HG03064 (cell line): ENCODE results near the gene VASP.
"Not testable (repeated sequence)": the region's sequence is repeated elsewhere in the genome, so short reads cannot be mapped to it uniquely, and the experiment has no call there.

ENCODE experiments used
- ATAC-seq: cut with Tn5 transposase; IDR thresholded peaks from one replicate; pipeline ENCODE4 v1.9.1; 2021; ENCODE audit warnings: low read depth; ENCODE audit not compliant: unreplicated experiment

VASP gene

DNA sequence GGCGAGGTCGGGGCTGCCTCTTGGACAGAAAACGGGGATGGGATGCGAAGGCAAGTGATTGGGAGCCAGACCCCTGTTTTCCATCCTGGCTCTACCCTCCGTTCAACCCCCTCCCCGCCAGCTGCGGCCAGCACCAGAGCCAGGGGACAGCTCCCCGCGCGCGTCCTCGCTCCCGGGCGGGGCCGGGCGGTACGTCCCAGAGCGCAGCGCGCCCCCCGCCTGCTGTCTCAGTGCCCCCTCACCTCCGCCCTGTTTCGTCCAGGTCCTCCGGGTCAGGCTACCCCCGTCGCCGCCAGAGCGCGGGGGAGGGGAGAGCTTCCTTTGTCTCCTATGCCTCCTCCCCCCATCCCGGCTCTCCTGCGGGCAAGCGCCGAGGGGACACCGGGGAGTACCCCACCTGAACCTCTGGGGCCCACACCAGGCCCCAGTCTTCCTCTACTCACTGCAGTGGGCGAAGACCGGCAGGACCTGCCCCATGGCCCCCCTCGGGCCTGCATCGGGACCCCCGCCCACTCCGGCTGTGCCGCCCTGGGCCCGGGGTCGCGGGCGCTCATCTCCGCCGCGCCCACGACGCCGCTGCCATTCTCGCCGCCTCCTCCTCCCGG, 10.8 kb upstream of the VASP start:
- ATAC-seq = no peak

DNA sequence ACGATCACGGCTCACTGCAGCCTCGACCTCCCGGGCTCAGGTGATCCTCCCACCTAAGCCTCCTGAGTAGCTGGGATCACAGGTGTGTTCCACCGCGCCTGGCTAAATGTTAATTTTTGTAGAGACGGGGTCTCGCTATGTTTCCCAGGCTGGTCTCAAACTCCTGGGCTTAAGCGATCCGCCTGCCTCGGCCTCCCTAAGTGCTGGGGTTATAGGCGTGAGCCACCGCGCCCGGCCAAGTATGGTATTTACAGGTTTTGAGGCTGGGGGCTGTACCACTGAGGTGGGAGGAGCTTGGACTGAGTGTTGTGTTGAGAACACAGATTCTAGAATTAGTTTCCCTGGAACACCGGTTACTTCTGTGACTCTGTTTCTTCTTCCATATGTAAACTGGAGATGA, 9.5 kb upstream of the VASP start:
- ATAC-seq = no peak

DNA sequence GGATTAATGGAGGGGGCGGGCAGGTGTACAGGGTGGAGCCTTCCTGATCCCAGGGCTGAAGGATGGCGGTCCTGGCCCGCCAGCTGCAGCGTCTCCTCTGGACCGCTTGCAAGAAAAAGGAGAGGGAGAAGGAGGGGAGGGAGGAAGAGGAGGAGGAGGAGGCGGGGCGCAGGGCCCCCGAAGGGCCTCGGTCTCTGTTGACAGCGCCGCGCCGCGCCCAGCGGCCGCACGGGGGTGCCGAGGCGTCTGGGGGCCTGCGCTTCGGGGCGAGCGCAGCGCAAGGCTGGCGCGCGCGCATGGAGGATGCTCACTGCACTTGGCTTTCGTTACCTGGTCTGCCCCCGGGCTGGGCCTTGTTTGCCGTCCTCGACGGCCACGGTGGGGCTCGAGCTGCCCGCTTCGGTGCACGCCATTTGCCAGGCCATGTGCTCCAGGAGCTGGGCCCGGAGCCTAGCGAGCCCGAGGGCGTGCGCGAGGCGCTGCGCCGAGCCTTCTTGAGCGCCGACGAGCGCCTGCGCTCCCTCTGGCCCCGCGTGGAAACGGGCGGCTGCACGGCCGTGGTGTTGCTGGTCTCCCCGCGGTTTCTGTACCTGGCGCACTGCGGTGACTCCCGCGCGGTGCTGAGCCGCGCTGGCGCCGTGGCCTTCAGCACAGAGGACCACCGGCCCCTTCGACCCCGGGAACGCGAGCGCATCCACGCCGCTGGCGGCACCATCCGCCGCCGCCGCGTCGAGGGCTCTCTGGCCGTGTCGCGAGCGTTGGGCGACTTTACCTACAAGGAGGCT, 8.7 kb upstream of the VASP start, which contains the start of gene PPM1N:
Gene PPM1N, plus strand, starts transcription at position 33 of the 785 bp plus-strand sequence. Its CDS starts 30 bp downstream, at position 63.
- no peak for ATAC-seq

DNA sequence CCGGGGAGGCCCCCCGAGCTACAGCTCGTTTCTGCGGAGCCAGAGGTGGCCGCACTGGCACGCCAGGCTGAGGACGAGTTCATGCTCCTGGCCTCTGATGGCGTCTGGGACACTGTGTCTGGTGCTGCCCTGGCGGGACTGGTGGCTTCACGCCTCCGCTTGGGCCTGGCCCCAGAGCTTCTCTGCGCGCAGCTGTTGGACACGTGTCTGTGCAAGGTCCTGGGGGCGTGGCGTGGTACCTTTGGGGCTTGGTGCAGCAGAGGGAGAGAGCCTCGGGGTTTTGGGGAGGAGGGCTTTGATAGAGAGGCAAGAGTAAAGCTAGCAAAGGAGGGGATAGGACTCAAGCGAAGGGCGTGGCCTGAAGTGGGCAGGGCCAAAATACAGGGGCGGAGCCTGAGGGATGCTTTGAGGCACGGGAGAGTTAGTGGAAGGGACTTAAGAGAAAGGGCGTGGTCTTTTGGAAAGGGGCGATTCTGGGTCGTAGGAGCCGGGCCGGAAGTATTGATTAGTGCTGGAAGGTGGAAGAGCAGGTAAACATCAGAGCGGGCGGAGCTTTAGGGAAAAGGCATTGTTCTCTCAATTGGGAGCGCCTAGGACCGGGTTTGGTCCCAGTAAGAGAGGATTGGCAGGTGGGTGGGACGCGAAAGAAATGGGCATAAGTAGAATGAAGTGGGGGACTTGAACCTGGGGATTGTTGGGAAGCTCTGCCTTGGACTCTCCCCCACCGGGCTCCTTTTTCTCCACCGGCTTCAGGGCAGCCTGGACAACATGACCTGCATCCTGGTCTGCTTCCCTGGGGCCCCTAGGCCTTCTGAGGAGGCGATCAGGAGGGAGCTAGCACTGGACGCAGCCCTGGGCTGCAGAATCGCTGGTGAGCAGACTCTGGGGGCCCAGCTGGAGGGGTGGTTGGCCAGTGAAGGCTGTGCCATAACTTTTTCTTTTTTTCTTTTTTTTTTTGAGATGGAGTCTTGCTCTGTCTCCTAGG, 7.8 kb upstream of the VASP start:
- ATAC-seq = no peak

DNA sequence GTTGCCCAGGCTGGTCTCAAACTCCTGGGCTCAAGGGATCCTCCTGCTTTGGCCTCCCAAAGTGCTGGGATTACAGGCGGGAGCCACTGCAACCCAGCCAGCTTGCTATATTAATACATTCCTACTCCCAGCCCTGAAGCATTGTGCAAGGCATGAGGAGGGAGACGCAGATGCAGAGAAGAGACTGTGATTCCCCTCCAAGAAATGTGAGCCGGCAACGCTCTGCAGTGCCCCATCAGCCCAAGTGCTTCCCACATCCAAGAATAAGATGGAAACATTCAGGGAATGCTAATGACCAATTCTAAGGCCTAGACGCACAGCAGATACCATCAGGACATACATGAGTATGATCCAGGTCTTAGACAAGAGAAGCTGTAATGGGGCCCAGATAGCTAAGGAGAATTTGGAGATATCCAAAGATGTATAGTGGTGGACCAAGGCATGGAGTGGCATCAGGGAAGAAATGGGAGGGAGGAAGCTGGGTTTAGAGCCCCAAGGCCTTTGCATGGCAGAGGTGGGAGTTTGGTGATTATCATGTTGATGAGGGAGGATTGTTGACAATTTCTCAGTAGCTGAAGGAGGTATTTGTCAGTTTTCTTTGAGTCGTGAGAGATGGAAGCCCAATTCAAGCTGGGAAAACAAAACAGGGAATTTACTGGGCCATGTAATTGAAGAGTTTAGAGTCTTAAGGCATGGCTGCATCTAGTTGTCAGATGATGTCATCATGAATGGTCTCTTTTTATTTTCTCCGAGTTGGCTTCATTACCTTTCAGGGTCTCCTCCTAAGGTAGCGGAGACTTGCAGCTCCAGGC, 6.2 kb upstream of the VASP start:
- ATAC-seq = no peak

DNA sequence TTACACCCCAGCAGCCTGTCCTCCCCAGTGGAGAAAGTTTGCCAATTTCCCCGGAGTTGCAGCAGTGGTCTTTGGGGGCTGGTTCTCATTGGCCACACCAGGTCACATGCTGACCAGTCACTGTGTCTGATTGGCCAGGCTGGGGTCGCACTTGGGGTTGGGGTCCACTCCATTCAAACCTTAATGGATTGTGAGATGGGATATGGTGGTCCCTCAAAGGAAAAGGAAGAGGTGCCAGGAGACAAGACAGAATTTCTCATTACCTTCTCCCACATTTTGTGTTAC, 5.6 kb upstream of the VASP start:
- no peak for ATAC-seq

DNA sequence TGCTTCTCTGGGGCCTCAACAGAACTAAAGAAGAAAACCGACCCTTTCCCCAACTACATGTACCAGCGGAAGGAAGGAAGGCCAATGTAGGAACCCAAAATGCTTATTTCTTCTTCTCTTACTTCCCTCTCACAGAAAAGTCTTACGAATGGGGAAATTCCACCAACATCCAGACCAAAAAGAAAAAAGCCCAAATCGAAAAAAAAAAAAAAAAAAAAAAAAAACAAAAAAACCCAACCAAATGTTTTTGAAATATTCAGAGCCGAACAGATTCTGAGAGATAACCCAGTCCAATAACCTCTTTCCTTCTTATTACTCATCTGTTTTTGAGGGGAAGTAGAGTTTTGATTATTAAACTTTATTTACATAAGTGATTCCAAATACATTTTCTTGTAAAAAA, 5.2 kb upstream of the VASP start:
- ATAC-seq = no peak

DNA sequence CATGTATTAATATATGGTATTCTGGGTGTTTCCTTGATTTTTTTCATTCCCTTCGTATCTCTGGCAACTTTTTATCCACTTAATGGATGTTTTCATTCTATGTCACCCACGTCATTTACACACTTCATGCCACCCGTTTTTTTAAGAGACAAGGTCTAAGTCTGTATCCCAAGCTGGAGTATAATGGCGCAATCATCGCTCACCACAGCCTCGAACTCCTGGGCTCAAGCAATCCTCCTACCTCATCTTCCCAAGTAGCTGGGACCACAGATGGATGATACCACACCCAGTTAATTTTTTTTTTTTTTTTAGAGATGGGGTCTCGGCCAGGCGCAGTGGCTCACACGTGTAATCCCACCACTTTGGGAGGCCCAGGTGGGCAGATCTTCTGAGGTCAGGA, 3.4 kb upstream of the VASP start:
- no peak for ATAC-seq

DNA sequence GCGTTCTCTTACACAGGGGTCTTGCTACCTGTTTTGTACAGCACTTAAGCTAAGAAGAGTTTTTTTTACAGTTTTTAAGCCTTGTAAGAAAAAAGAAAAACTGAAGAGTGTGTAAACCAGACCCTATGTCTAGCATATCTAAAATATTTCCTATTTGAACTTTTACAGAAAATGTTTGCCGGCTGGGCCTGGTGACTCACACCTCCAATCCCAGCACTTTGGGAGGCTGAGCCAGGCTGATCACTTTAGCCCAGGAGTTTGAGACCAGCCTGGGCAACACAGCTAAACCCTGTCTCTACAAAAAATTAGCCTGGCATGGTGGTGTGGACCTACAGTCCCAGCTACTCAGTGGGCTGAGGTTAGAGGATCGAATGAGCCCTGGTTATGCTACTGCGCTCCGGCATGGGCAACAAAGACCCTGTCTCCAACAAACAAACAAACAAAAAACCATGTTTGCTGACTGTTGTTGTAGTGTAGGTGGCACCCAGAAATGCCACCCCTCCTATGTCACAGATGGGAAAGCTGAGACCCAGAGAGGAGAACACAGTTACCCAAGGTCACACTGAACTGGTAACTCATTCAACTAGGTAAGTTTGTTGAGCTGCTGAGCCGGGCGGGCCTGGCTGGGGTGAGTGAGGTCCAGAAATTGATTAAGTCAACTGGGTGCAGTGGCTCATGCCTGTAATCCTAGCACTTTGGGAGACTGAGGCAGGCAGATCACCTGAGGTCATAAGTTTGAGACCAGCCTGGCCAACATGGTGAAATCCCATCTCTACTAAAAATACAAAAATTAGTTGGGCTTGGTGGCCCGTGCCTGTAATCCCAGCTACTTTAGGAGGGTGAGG, 1.9 kb upstream of the VASP start:
- ATAC-seq = no peak

DNA sequence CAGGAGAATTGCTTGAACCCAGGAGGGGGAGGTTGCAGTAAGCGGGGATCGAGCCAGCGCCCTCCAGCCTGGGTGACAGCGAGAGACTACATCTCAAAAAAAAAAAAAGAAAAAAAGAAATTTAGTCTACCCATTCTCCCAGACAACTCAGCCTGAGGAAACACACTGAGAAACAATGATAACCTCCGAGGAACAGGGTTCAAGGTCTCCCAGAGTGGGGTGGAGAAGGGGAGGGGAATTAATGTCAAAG, 1.4 kb upstream of the VASP start:
- no peak for ATAC-seq

DNA sequence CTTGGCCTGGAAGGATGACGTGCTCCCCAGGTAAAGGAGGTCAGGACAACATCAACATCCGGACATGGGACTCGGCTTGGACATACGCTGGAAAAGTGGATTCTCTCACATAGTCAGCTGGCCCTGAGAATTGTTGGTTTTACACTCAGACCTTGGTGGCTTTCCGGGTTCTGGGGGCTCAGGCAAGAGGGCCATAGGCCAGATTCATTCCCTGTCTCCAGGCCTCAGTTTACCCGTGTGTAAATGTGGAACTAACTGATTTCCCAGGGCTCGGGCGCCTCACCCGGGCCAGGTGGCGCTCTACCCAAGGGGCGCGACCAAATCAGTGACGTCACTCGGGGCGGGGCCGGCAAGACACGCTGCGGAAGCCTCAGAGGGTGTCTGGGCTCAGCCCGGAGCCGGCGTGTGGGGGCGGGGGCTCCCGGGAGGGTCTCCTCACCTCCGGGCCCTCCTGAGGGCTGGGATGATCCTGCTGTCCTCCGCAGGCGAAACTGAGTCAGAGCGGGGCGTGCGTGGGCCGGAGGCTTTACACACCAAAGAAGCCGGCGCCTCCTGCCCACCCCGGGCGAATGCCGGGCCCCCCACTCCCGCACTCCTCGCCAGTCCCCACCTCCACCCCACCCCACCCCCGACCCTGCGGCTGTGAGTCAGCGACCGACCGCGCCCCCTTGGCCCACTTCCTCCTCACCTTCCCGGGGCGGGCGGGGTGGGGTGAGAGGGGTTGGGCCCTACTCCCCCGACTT, 862 bp upstream of the VASP start:
- no peak for ATAC-seq

DNA sequence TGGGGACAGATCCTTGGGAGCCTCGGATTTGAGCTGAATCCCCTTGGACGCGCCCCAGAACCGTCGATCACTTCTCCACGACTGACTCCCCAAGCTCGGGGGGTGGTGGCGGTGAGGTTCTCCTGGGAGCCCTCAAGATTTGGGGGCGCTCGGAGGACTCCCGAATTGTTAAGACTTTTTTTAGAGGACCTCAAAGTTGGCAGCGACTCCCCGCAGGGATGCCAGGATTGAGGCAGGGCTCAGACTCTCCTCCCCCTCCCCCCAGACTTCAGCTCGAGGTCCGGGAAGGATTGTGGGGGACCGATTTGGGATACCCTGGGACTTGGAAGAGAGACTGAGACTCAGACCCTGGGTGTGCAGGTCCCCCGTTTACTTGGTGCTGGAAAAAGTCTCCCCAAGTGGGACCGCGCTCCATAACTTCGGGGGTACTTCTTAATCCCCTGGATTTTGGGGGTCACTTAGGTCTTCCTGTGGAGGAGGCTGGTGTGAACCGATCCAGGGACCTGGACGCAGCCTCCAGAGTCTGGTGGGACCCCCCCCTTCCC, 665 bp downstream of the VASP start:
- ATAC-seq = no peak

DNA sequence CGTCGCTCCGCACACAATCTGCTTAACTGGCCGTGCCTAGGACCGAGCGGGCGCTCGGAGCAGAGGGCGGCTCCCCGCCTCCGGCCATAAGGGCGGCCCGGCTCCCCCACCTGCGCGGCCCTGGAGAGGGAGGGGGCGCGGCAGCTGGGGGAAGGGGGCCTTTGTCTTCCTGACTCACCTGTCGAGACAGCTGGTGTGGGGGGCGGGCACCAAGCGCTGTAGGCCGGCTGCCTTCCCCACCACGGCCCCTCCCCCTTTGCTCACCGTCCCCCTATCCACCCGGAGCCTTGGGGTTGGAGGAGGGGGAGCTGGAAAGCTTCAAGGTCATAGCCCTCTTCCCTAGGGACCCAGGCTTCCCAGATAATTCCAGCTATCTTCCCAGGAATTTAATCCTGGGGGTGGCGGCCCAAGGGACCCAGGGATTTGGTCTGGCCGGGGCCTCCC, 1.2 kb downstream of the VASP start:
- no peak for ATAC-seq

DNA sequence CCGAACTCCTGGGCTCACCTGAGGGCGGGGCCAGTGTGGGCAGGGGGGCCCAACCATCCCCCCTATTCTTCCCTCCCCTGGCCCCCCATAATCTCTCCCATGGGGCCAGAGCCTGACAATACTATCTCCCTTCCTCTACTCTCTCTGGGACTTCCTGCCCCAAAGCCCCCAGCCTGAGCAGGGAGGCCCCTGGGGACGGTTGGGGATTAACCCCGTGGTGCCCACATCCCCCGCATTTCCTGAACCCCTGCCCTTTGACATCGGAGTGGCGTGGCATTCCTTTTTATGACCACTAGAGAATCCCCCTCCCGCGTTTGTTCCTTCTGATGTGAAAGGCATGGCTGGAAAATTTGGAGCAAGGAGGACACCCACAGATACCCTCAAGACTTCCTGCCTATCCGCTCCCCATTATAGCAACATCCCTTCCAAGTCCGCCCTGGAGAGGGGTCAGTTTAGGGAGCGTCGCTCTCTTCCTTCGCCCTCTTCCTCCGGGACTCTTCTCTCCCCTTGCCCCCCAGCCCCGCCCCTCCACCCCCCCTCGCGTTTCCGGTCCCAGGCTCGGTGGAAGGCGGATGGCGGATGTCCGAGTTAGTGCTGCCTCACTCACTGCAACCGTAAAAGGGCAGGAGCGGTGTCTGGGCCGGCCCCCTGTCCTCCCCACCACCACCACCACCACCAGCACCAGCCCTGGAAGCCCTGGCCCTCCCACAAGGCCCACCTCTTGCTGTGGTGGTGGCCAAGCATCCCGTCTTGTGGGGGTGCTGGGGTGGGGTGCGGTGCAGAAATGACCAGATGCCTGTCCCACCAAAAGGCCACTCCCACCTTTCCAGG, 1.8 kb downstream of the VASP start:
- no peak for ATAC-seq

DNA sequence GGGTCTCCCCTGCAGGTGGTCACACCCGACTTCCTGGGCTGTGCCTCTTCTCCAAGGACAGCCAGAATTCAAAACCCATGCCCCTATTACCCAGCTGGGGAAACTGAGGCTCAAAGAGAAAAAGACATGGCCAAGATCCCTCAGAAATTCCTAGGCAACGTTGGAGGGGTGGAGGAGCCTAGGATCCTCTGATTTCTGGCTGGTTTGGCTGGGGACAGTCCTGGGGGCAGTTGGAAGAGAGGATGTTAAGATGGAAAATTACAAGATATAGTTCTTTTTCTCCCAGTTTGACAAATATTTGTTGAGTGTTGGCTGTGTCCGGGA, 2.4 kb downstream of the VASP start:
- ATAC-seq = no peak

DNA sequence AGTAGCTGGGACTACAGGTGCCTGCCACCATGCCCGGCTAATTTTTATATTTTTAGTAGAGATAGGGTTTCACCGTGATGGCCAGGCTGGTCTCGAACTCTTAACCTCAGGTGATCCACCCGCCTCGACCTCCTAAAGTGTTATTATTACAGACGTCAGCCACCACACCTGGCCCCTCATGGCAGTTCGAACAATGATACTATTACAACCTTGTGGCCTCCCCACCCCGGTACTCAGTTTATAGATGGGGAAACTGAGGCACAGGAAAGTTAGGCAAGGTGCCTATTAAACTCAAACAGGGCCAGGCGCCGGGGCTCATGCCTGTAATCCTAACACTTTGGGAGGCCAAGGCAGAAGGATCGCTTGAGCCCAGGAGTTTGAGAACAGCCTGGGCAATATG, 3.1 kb downstream of the VASP start:
- ATAC-seq = not testable (repeated sequence)

DNA sequence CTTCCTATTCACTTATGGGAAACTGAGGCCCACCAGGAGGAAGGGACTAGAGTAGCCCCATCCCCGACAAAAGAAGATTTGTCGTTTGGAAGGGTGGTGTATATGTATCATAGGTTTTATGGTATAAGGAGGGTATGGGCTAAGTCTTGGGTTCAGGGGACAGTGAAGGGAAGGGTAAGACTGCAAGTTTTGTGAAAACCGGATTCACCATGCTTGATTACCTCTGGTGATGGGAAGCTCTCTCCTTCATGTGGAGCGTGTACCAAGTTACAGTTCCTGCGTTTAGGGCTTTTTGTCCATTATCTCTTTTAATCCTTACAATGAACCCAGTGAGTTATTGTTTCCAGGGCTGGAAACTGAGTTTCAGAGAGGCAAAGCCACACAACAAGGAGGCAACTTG, 3.8 kb downstream of the VASP start:
- no peak for ATAC-seq

DNA sequence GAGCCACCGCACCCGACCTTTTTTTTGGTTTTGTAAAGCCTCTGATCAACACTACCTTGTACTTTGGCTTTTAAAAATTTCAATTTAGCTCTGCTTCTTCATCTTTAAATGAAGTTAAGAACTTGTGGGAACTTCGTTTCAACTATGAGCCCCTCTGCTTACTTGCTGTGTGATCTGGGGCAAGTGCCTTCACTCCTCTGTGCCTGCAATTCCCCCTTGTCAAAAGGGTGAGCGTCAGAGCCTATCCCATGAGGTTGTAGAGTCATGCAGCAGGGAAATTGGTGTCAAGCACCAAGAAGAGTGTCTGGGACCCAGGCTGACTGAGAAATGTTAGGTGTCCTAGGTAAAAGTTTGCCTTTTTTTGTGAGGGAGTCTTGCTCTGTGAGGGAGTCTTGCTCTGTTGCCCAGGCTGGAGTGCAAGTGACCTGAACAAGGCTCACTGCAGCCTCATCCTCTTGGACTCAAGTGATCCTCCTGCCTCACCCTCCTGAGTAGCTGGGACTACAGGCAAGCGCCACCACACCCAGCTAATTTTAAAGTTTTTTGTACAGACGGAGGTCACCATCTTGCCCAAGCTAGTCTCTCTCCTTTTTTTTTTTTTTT, 5.7 kb downstream of the VASP start:
- ATAC-seq = no peak
